Stimulated activated CD8-positive, alpha-beta memory T cell treated with anti-CD3 and anti-CD28 coated beads, Interleukin-12 subunit alpha, Interleukin-12 subunit beta, amount 100 ng/mL, for 24 hours (primary cell): ENCODE measurements around the gene ADGRV1.

Source experiments
- DNase-seq: peaks from one replicate; pipeline ENCODE4 v3.0.0-alpha.2; 2020; ENCODE audit errors: extremely low read depth

Gene ADGRV1

DNA sequence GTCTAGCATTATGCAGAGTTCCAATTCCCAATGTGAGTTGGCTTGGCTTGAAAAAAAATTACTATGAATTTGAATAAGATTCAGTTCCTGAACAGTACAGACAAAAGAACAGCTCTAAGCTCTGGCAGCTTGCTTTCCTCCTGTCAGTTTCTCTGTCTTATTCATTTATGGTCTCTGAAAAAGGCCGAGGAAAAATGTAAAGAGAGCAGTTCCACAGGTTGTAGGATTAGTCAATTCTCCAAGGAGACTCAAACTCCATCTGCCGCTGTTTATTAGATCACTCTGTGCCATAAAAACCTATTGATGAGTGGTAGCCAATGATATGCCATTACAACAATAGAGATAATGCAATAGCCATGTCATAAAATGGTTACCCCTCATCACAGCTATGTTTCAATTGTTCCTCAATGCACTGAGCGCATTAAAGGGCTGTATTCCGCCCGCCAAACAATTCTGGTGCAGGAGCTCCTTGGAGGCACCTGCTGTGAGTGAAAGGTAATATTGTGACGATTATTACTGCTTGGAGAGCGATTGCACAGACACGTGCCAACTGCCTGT lies 636.3 kb downstream of the ADGRV1 start:
- no peak for DNase-seq

GRCh38 chr5:91200692-91201091 lies 642.1 kb downstream of the ADGRV1 start:
- DNase-seq: no peak

DNA sequence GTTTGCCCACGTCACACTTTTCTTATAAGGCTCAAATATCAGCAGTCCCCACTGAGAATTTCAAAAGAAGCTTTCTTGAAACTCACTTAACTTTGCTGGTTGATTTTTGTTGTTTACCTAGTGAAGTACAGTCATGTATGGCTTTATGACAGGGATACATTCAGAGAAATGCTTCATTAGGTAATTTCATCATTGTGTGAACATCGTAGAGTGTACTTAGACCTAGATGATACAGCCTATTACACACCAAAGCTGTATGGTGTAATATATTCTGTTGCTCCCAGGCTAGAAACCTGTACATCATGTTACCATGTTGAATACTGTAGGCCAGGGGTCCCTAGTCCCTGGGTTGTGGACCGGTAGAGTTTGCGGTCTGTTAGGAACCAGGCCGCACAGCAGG lies 647.5 kb downstream of the ADGRV1 start:
- DNase-seq: no peak

GRCh38 chr5:91206734-91207133 lies 648.1 kb downstream of the ADGRV1 start:
- no peak for DNase-seq

DNA sequence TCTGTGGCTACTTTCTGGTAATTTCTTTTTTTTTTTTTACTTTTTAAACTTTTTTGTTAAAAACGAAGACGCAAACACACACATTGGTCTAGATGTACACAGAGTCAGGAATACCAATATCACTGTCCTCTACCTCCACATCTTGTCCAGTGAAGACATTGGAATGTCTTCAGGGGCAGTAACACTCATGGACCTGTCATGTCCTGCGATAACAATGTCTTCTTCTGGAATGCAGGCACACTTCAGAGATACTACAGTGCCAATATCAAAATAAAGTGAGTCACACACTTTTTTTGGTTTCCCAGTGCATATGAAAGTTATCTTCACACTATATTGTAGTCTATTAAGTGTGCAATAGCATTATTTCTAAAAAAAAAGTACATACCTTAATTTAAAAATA lies 648.7 kb downstream of the ADGRV1 start:
- DNase-seq: no peak

DNA sequence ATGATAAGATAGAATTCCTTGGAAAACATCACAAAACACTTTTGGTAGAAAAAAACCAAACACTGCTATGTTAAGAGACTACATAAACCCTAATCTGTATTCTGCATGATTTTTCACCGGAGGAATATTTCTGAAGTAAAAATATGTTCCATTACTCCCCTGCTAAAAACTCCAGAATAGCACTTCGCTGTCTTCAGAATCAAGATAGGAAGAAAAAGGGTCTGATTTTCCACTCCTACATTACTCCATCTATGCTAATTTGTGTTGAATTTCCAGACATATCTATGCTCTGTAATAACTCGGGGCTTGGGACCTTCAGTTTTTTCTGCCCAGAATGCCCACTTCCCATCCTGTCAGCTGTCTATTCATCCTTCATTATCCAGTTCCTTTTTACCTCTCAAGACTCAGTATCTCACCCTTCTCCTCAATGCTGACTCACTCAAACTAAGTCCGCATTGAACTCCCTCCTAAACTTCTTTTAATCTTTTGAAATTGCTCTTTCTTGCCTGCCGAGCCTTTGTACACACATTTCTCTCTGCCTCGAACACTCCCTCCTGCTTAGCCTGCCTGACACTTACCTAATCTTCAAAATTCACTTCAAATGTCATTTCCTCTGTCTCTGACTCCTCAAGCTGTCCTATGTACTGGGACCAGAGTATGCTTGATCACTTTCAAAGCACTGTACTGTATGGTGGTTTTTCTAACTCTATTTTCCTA lies 653.6 kb downstream of the ADGRV1 start:
- no peak for DNase-seq

DNA sequence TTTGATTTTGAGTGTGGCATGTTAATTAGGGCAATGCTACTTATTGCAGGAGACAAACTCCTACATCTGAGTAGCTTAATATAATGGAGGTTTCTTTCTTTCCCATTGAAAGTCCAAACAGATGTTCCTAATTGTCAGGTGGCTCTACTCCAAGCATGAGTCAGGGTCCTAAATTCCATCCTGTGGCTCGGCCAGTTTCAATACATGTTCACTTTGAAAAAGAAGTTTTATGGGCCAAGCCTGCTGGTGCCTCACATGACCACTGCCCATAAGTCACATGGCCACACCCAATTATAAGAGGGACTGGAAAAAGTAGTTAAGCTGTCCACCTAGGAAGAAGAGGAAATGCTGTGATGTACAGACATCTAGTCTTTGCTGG lies 654.1 kb downstream of the ADGRV1 start:
- DNase-seq: no peak
